MM.1S (cell line): ENCODE data around the gene SH2B2.

Experiments used
- EZH2 ChIP-seq: fragments of 300-600 bp; sonication (generic); optimal IDR thresholded peaks from 2 replicates; pipeline ENCODE3; 2017; ENCODE audit warnings: low read depth, mild to moderate bottlenecking, antibody characterized with exemption, low read length, mixed read lengths
- TF ChIP-seq, protein P1 (sequence below): fragments of 300-600 bp; sonication (generic); IDR thresholded peaks from 2 replicates; pipeline ENCODE4 v1.5.1; 2016; ENCODE audit warnings: antibody characterized with exemption, low read length, mixed read lengths

DNA sequence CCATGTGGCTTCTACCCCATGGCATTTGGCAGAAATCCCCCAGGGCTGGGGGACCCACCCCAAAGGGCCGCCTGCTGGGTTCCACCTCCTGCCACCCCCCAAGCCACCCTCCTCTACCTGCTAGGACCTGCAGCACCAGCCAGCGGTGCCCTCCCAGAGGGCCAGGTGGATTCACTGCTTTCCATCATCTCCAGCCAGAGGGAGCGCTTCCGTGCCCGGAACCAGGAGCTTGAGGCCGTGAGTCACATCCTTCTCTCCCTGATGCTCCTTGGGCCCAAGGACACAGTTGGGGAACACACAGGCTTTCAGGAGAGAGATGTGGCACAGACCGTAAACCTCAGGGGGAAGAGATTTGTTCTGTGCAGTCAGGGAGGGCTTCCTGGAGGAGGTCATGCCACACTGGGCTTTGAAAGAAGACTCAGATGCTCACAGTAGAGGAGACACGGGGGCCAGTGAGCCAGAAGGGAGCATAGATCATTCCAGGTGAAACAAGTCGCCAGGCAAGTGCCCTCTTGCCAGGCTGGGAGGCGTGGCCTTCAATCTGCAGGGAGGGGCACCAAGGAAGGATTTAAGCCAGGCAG, 11.5 kb upstream of the SH2B2 start:
- TF ChIP-seq, protein P1, sequence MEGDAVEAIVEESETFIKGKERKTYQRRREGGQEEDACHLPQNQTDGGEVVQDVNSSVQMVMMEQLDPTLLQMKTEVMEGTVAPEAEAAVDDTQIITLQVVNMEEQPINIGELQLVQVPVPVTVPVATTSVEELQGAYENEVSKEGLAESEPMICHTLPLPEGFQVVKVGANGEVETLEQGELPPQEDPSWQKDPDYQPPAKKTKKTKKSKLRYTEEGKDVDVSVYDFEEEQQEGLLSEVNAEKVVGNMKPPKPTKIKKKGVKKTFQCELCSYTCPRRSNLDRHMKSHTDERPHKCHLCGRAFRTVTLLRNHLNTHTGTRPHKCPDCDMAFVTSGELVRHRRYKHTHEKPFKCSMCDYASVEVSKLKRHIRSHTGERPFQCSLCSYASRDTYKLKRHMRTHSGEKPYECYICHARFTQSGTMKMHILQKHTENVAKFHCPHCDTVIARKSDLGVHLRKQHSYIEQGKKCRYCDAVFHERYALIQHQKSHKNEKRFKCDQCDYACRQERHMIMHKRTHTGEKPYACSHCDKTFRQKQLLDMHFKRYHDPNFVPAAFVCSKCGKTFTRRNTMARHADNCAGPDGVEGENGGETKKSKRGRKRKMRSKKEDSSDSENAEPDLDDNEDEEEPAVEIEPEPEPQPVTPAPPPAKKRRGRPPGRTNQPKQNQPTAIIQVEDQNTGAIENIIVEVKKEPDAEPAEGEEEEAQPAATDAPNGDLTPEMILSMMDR = no peak
- TF ChIP-seq EZH2 = no peak
